ENCODE data around the gene LMAN2. TPM values are rescaled to one million over a fixed set of nuclear protein-coding genes. Genes with fewer than 3 reads are reported as not detected.
"Not testable (repeated sequence)": the region's sequence is repeated elsewhere in the genome, so short reads cannot be mapped to it uniquely, and the experiment has no call there.

The LMAN2 gene
- total RNA-seq, 1 experiment from 2014 or later = 144 TPM

DNA sequence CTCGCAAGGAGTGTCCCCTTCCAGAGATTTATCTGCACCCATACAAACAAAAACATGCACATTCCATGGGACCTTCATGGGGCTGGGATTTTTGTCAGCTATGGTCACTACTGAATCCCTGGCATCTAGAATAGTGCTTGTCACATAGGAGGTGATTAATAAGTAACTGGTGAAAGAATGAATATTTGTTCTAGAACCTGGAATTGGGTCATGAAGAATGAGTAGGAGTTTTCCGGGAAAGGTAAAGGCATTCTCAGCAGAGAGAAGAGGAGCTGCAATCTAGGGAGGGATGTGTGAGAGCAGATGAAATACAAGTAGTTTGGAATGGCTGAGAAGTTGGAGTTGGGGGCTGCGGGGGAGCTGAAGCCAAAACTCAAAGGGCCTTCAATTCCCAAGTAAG is 2.8 kb upstream of the LMAN2 start:
- no peak for DNase-seq
- Histone ChIP-seq H3K4me1 (peaks cover 14% of the 10 kb centered on the region; the same call in 1 of the 2 replicates), H3K36me3 (no peaks in the 10 kb centered on the region), H3K9me3 (replicated peaks) (no peaks in the 10 kb centered on the region), H3K27ac (no peak overlapping the region), H3K27me3 (peaks cover 25% of the 10 kb centered on the region), H3K4me3 (no peak overlapping the region)

DNA sequence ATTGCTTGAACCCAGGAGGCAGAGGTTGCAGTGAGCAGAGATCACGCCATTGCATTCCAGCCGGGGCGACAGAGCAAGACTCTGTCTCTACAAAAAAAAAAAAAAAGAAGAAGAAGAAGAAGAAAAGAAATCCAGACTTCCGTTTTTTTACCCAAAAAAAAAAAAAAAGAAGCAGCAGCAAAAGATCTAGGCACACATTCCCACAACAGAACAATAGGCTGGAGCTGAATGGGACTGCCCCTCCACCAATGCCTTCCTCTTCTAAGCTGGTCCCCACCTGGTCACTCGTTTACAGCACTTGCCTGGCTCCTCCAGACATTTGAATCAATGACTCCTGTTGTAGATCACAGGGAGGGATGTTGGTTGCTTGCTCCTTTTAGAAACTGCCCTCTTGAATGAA is 1.6 kb upstream of the LMAN2 start:
- H3K9me3 ChIP-seq (replicated peaks) = no peaks in the 10 kb centered on the region
- H3K27me3 ChIP-seq = peaks cover 13% of the 10 kb centered on the region; the same call in 1 of the 2 replicates
- no peak for DNase-seq
- no peaks in the 10 kb centered on the region for H3K36me3 ChIP-seq
- H3K4me3 ChIP-seq = no peak overlapping the region
- H3K27ac ChIP-seq = no peak overlapping the region
- H3K4me1 ChIP-seq = peaks cover 12% of the 10 kb centered on the region; the same call in 1 of the 2 replicates

DNA sequence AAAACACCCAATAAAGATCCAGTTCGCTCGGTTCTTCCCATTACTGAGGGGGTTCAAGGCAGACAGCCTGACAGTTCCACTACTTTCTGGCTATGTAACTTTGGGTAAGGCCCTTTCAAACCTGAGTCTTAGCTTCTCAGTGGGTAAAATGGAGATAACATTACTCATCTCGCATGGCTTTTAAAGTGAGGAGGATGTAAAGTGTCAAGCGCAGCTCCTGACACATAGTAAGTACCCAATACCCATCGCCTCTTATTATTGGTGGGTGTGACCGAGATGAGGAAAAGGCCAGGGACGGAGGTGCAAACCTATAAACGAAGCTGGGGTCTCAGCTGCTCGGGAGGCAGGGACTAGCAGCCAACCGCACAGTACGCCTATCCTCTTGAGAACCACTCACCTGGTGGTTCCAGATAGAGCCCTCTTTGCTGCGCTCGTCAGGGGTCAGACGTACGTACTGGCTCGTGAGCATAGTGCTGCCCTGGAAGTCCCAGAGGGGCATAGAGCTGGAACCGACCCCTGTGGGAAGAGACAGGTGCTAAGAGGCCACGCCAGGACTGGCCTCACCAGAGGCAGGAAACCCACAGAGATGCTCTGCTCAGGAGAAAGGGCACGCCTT is 584 bp downstream of the LMAN2 start:
- no peaks in the 10 kb centered on the region for H3K9me3 ChIP-seq (replicated peaks)
- peak overlapping the region; percentile 86 for H3K27ac ChIP-seq
- H3K4me1 ChIP-seq = peaks cover 8% of the 10 kb centered on the region; the same call in 1 of the 2 replicates
- no peaks in the 10 kb centered on the region; the same call in 1 of the 2 replicates for H3K36me3 ChIP-seq
- peak in 1 of 2 experiments; percentile 25 for DNase-seq
- no peaks in the 10 kb centered on the region for H3K27me3 ChIP-seq
- peak overlapping the region; percentile 77 for H3K4me3 ChIP-seq

DNA sequence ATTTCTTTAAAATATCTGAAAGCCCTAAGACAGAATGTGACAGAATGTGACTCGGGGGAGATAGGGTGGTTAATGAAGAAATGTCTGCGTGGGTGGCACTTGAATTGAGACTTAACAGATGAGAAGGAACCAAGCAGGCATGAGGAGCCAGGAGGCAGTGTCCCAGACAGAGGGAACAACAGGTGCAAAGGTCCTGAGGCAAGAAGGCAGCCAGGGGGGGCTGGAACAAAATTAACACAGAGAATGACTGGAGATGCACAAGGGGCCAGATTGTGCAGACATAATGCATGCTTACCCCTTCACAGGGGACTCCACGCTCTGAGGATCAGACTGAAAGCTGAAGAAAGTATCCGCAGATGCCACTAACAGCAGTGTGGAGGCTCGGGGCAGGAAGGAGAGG is 1.7 kb downstream of the LMAN2 start:
- H3K4me1 ChIP-seq = peaks cover 8% of the 10 kb centered on the region; the same call in 1 of the 2 replicates
- H3K4me3 ChIP-seq = no peak overlapping the region
- peaks cover 3% of the 10 kb centered on the region; the same call in 1 of the 2 replicates for H3K36me3 ChIP-seq
- no peaks in the 10 kb centered on the region for H3K27me3 ChIP-seq
- H3K9me3 ChIP-seq (replicated peaks) = no peaks in the 10 kb centered on the region
- no peak overlapping the region for H3K27ac ChIP-seq
- no peak for DNase-seq

DNA sequence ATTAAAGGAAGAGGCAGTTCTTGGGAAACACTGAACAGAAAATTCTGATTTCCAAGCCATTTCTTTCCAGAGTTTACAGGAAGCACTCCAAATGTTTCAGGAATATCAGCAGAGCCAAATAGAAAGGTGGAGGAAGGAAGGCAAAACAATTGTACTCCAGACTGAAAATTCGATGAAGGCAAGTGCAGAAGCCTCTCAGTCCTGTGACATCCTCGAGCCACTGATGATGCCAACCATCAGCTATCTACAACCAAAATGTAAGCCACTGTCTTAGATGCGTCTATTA is 2.2 kb downstream of the LMAN2 start:
- no peaks in the 10 kb centered on the region for H3K27me3 ChIP-seq
- peaks cover 7% of the 10 kb centered on the region; the same call in 1 of the 2 replicates for H3K36me3 ChIP-seq
- H3K9me3 ChIP-seq (replicated peaks) = no peaks in the 10 kb centered on the region
- H3K4me3 ChIP-seq = no peak overlapping the region
- DNase-seq = no peak
- no peak overlapping the region for H3K27ac ChIP-seq
- peaks cover 8% of the 10 kb centered on the region; the same call in 1 of the 2 replicates for H3K4me1 ChIP-seq

DNA sequence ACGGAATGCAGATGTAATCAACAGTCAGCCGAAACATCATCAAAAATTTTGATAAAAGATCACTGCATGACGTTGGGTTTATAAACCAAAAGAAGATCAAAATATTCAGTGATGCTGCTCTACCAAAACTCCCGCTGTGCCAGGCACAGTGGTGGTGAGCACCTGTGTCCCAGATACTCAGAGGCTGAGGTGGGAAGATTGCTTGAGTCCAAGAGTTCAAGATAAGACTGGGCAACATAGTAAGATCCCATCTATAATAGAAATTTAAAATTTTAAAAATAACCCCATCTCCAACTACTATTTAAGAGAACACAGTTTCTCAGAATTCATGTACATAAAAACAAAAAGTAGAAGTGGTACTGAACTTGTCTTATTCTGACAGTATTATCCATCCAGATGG is 3.8 kb downstream of the LMAN2 start:
- no peak overlapping the region for H3K4me3 ChIP-seq
- H3K36me3 ChIP-seq = peaks cover 16% of the 10 kb centered on the region; the same call in 1 of the 2 replicates
- DNase-seq = no peak
- H3K9me3 ChIP-seq (replicated peaks) = no peaks in the 10 kb centered on the region
- peaks cover 8% of the 10 kb centered on the region; the same call in 1 of the 2 replicates for H3K4me1 ChIP-seq
- no peak overlapping the region for H3K27ac ChIP-seq
- H3K27me3 ChIP-seq = no peaks in the 10 kb centered on the region

DNA sequence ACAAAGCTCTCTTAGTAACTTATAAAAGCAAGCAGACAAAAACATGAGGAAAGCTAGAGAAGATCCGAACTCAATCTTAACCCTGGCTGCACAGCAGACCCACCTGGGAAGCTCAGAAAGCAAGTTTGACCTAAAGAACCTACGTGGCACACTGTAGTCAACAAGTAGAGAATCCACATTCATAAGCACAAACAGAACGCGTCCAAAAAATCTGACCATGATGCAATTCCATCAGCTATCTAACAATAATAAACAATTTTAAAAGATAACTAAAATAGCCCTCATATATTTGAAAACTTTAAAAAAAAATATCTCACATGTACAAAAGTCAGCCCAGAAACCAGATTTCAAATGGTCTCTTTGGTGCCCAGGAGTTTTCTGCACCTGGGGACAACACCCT is 4.6 kb downstream of the LMAN2 start:
- DNase-seq = no peak
- Histone ChIP-seq H3K9me3 (replicated peaks) (no peaks in the 10 kb centered on the region), H3K4me3 (no peak overlapping the region), H3K27me3 (no peaks in the 10 kb centered on the region), H3K4me1 (peaks cover 8% of the 10 kb centered on the region; the same call in 1 of the 2 replicates), H3K27ac (no peak overlapping the region), H3K36me3 (peaks cover 16% of the 10 kb centered on the region; the same call in 1 of the 2 replicates)

DNA sequence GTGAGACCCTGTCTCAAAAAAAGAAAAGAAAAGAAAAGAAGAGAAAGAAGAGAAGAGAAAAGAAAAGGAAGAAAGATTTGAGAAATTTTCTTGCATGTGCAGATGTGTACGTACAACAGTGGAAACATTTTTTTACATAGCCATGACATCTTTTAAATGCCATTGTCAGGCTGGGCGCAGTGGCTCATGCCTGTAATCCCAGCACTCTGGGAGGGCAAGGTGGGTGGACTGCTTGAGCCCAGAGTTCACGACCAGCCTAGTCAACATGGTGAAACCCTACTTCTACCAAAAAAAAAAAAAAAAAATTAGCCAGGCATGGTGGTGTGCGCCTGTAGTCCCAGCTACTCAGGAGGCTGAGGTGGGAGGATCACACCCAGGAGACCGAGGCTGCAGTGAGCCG is 6.6 kb downstream of the LMAN2 start:
- Histone ChIP-seq H3K27ac (no peak overlapping the region), H3K27me3 (no peaks in the 10 kb centered on the region), H3K4me1 (0 out of 2 replicates have a peak, but pooled peaks cover 2% of the 10 kb centered on the region), H3K9me3 (replicated peaks) (no peaks in the 10 kb centered on the region), H3K4me3 (no peak overlapping the region), H3K36me3 (peaks cover 22% of the 10 kb centered on the region; the same call in 1 of the 2 replicates)
- no peak for DNase-seq

DNA sequence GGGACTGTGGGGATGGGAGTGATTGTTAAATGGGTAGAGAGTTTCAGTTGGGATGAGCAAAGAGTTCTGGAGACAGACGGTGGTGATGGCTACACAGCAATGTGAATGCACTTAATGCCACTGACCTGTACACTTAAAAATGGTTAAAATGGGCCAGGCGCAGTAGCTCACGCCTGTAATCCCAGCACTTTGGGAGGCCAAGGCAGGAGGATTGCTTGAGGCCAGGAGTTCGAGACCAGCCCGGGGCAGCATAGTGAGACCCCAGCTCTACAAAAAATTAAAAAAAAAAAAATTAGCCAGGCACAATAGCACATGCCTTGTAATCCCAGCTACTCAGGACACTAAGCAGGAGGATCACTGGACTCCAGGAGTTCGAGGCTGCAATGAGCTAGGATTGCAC is 7.7 kb downstream of the LMAN2 start:
- H3K9me3 ChIP-seq (replicated peaks) = no peaks in the 10 kb centered on the region
- no peaks in the 10 kb centered on the region for H3K4me1 ChIP-seq
- no peak overlapping the region for H3K27ac ChIP-seq
- peaks cover 22% of the 10 kb centered on the region; the same call in 1 of the 2 replicates for H3K36me3 ChIP-seq
- no peak overlapping the region for H3K4me3 ChIP-seq
- DNase-seq = no peak
- no peaks in the 10 kb centered on the region for H3K27me3 ChIP-seq

DNA sequence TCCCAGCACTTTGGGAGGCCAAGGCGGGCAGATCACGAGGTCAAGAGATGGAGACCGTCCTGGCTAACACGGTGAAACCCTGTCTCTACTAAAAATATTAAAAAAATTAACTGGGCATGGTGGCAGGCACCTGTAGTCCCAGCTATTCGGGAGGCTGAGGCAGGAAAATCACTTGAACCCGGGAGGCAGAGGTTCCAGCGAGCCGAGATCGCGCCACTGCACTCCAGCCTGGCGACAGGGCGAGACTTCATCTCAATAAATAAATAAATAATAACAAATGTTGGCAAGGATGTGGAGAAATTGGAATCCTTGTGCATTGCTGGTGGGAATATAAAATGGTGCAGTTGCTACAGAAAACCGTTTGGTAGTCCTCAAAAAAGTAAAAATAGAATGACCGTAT is 8.5 kb downstream of the LMAN2 start:
- not testable (repeated sequence) for H3K9me3 ChIP-seq (replicated peaks); H3K27me3 ChIP-seq; H3K4me1 ChIP-seq; H3K4me3 ChIP-seq; H3K27ac ChIP-seq; DNase-seq
- H3K36me3 ChIP-seq = peaks cover 22% of the 10 kb centered on the region; the same call in 1 of the 2 replicates

DNA sequence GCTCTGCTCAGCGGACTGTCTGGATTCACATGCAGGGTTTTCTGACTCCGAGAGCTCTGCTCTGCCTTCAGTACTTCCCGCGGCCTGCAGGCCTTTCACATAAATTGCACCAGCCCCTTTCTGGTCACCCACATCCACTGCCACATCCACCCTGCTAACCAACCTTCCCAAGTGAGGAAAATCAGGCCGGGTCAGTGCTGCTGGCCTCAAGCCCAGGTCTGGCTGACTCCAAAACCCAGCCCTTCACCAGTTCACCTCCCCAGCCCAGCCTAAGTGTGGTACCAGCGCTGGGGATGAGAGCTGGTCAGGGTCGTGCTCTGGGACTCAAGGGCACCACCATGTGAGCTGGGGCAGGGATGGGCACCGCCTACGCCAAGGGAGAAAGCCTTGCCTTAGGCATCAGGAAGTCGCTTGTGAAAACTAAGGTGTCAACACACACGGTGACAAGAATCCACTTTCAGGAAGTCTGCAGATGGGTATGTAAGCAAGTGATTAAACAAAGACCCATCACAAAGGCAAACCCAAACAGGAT is 12.3 kb downstream of the LMAN2 start:
- no peak overlapping the region for H3K4me3 ChIP-seq
- H3K4me1 ChIP-seq = no peaks in the 10 kb centered on the region
- no peak overlapping the region for H3K27ac ChIP-seq
- no peaks in the 10 kb centered on the region for H3K27me3 ChIP-seq
- no peaks in the 10 kb centered on the region for H3K9me3 ChIP-seq (replicated peaks)
- no peak for DNase-seq
- peaks cover 26% of the 10 kb centered on the region for H3K36me3 ChIP-seq

DNA sequence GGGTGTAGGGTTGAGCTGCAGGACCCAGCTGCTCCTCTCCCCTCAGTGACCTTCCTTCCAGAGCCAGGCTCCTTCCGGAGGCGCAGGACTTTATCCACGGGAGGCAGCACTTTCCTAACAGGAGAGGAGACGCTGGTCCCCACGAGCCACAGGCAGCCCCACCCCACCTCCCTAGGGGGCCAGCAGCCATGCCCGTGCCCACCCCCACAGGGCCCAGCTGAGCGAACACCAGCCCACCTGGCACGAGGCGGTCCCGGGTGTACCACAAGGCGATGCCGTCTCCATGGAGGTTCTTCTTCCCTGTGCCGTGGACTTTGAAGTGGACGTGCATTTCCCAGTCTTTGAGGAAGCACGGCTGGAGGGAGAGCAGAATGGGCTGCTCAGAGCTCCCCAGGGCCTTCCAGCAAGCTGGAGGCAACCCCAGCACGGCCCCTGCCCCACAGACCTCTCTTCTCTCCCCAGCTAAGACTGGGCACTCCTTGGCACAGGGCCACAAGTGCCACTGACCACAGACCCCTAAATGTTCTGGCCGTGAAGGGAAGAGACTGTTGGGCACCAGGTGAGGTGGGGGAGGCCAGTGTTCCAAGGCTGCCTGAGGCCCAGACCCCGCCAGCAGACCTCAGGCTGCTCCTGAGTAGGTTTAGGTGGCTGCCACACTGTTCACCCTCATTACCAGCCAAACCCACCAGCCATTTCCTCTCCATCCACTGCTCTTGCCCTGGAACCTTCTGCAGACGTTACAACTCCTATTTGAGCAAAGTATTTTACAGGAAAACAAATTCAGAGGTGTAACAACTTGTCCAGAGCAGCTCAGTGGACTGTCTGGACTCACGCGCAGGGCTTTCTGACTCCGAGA is 13.0 kb downstream of the LMAN2 start:
- Histone ChIP-seq H3K36me3 (peaks cover 30% of the 10 kb centered on the region), H3K9me3 (replicated peaks) (no peaks in the 10 kb centered on the region), H3K4me1 (no peaks in the 10 kb centered on the region), H3K27me3 (no peaks in the 10 kb centered on the region), H3K4me3 (no peak overlapping the region), H3K27ac (no peak overlapping the region)
- DNase-seq = no peak

DNA sequence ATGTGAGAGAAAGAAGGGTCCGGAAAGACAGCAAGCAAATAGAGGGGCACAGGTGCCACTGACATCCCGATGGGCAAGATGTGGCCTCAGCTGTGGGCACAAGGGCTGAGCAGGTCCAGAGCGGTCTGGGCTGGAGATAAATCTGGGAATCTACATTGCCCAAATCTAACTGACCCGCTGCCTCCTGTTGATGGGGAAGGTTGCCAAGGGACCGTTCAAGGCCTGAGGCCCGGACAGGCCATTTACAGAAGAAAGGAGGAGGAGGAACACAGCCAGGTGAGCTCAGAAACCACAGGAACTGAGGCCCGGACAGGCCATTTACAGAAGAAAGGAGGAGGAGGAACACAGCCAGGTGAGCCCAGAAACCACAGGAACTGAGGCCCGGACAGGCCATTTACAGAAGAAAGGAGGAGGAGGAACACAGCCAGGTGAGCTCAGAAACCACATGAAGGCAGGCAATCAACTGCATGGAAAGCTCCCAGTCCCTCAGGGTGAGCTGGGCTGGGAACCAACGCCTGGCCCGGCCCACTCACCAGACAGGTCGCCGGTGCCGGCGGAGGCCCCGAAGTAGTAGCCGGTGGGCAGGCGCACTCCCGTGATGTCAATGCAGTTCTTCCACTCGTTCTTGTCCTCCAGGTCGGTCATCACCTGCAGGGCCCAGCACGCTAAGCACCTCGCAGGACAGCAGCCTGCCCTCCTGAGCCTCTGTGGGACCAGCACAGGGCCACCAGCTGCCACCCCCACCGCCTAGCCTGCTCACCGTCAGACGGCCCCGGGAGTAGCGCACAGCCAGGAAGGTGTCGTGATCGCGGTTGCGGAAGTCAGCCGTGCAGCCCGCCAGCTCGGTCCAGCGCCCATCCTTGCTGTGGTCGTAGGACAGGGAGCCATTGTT is 14.6 kb downstream of the LMAN2 start:
- no peaks in the 10 kb centered on the region for H3K27me3 ChIP-seq
- H3K36me3 ChIP-seq = peaks cover 25% of the 10 kb centered on the region
- no peaks in the 10 kb centered on the region for H3K4me1 ChIP-seq
- no peak for DNase-seq
- H3K9me3 ChIP-seq (replicated peaks) = no peaks in the 10 kb centered on the region
- H3K4me3 ChIP-seq = no peak overlapping the region
- no peak overlapping the region for H3K27ac ChIP-seq

DNA sequence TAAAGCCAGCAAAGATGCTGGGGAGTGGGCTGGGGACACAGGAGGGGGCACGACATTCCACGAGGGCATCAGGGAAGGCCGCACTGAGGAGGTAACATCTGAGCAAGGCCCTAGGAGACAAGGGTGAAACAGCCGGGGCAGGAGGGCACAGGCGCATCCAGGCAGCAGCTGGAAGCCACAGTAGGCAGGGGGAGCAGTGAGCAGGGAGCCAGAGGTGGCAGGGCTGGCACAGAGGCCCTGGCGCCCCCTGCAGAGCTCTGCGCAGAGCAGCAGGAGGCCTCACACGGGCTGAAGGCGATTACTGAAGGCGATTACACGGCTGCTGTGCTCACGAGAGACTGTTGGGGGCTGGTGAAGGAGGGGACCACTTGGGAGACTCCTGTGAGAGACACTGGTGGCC is 15.4 kb downstream of the LMAN2 start:
- peak in 1 of 2 experiments; percentile 30 for DNase-seq
- H3K4me1 ChIP-seq = no peaks in the 10 kb centered on the region
- no peak overlapping the region for H3K4me3 ChIP-seq
- no peaks in the 10 kb centered on the region for H3K27me3 ChIP-seq
- H3K36me3 ChIP-seq = peaks cover 19% of the 10 kb centered on the region
- no peak overlapping the region for H3K27ac ChIP-seq
- no peaks in the 10 kb centered on the region for H3K9me3 ChIP-seq (replicated peaks)
